Neural cell (in vitro differentiated cells): ENCODE measurements around the gene IL17B. TPM values are rescaled to one million over a fixed set of nuclear protein-coding genes. Genes with fewer than 3 reads are reported as not detected.

Experiments
- H2AFZ ChIP-seq: fragments of 200-600, 300-800 bp; sonication (generic), shearing (Covaris generic); 2 replicates; pipeline ENCODE4 v1.6.0; 2014; ENCODE audit warnings: low read depth, mild to moderate bottlenecking, antibody characterized with exemption, low read length, moderate library complexity
- H3F3A ChIP-seq: fragments of 200-600 bp; shearing (Covaris generic); 2 replicates; pipeline ENCODE4 v1.6.1; 2016; ENCODE audit warnings: mild to moderate bottlenecking, moderate library complexity, mixed read lengths, antibody characterized with exemption, low read length; ENCODE audit not compliant: insufficient read depth, poor library complexity, severe bottlenecking
- H3K27ac ChIP-seq: fragments of 200-600, 300-800 bp; sonication (generic), shearing (Covaris generic); 2 replicates; pipeline ENCODE4 v1.5.1; 2014; ENCODE audit warnings: mild to moderate bottlenecking, low read length, moderate library complexity
- H3K27me3 ChIP-seq: fragments of 300-800, 200-600 bp; sonication (generic), shearing (Covaris generic); 2 replicates; pipeline ENCODE4 v1.6.0; 2014; ENCODE audit warnings: mild to moderate bottlenecking, low read depth, low read length, moderate library complexity; ENCODE audit not compliant: insufficient read depth
- H3K36me3 ChIP-seq: fragments of 300-800, 200-600 bp; sonication (generic), shearing (Covaris generic); 2 replicates; pipeline ENCODE4 v1.5.1; 2014; ENCODE audit warnings: mild to moderate bottlenecking, antibody characterized with exemption, low read length, moderate library complexity; ENCODE audit not compliant: insufficient read depth
- H3K4me2 ChIP-seq: fragments of 300-800, 200-600 bp; sonication (generic), shearing (Covaris generic); 2 replicates; pipeline ENCODE4 v1.6.0; 2014; ENCODE audit warnings: mild to moderate bottlenecking, low read length
- H3K4me3 ChIP-seq: fragments of 300-800, 200-600 bp; sonication (generic), shearing (Covaris generic); 2 replicates; pipeline ENCODE4 v1.5.1; 2014; ENCODE audit warnings: mild to moderate bottlenecking, low read length, moderate library complexity
- H3K79me2 ChIP-seq: fragments of 200-600 bp; shearing (Covaris generic); replicated peaks from 2 replicates; pipeline ENCODE4 v1.6.0; 2014; ENCODE audit warnings: mild to moderate bottlenecking, low read length, moderate library complexity; ENCODE audit not compliant: insufficient read depth
- H3K9ac ChIP-seq: fragments of 300-800, 200-600 bp; sonication (generic), shearing (Covaris generic); 2 replicates; pipeline ENCODE4 v1.6.1; 2016; ENCODE audit warnings: mild to moderate bottlenecking, low read length, mixed read lengths
- H3K9me2 ChIP-seq: fragments of 200-600 bp; shearing (Covaris generic); 2 replicates; pipeline ENCODE4 v1.6.1; 2016; ENCODE audit warnings: mild to moderate bottlenecking, low read length, mixed read lengths; ENCODE audit not compliant: insufficient read depth
- H3K9me3 ChIP-seq: fragments of 200-600, 300-800 bp; sonication (generic), shearing (Covaris generic); 2 replicates; pipeline ENCODE4 v1.6.1; 2016; ENCODE audit warnings: mild to moderate bottlenecking, mixed run types, low read length, moderate library complexity, mixed read lengths
- H4K20me1 ChIP-seq: fragments of 200-600 bp; shearing (Covaris generic); 2 replicates; pipeline ENCODE4 v1.6.1; 2016; ENCODE audit warnings: mild to moderate bottlenecking, mixed run types; ENCODE audit not compliant: insufficient read depth
- CTCF ChIP-seq: fragments of 450-650 bp; IDR thresholded peaks from 2 replicates; pipeline ENCODE4 v1.5.1; 2014; ENCODE audit warnings: antibody characterized with exemption, mild to moderate bottlenecking, moderate library complexity; ENCODE audit not compliant: poor library complexity, severe bottlenecking
- EP300 ChIP-seq: fragments of 450-650 bp; conservative IDR thresholded peaks from 2 replicates; pipeline ENCODE4 v1.6.1; 2014; ENCODE audit warnings: antibody characterized with exemption, mild to moderate bottlenecking, moderate library complexity; ENCODE audit not compliant: poor library complexity, severe bottlenecking
- EZH2 ChIP-seq: fragments of 200-600, 300-800 bp; shearing (Covaris generic), sonication (generic); IDR thresholded peaks from 2 replicates; pipeline ENCODE4 v1.6.1; 2014; ENCODE audit warnings: antibody characterized with exemption, low read length, borderline replicate concordance, mild to moderate bottlenecking; ENCODE audit not compliant: insufficient read depth, poor library complexity, severe bottlenecking
- MXI1 ChIP-seq: fragments of 450-650 bp; conservative IDR thresholded peaks from 2 replicates; pipeline ENCODE4 v1.6.1; 2014; ENCODE audit warnings: antibody characterized with exemption, mild to moderate bottlenecking; ENCODE audit not compliant: poor library complexity, severe bottlenecking
- POLR2AphosphoS5 ChIP-seq: IDR thresholded peaks from 2 replicates; pipeline ENCODE4 v1.6.1; 2012
- RAD21 ChIP-seq: fragments of 450-650 bp; conservative IDR thresholded peaks from 2 replicates; pipeline ENCODE4 v1.6.1; 2014; ENCODE audit warnings: antibody characterized with exemption, mild to moderate bottlenecking, moderate library complexity
- SMC3 ChIP-seq: fragments of 450-650 bp; conservative IDR thresholded peaks from 2 replicates; pipeline ENCODE4 v1.6.1; 2014; ENCODE audit warnings: antibody characterized with exemption, mild to moderate bottlenecking, moderate library complexity; ENCODE audit not compliant: poor library complexity
- TAF1 ChIP-seq: IDR thresholded peaks from 2 replicates; pipeline ENCODE4 v1.6.1; 2012; ENCODE audit warnings: low read depth
- polyA plus RNA-seq: library from polyadenylated mRNA; depleted of rRNA; stranded (reverse); fragments of >200 nt; gene quantifications from 2 replicates; pipeline ENCODE4 v1.2.3, GENCODE V29; 2014
- TF ChIP-seq, protein P1 (sequence below): IDR thresholded peaks from 2 replicates; pipeline ENCODE4 v1.6.1; 2012; ENCODE audit warnings: borderline replicate concordance

Gene IL17B
- polyA plus RNA-seq, 1 donor from 2014 or later, result not detected

GRCh38 chr5:149341876-149342275 is 37.2 kb downstream of the IL17B start:
- H3K4me3 ChIP-seq, result no peak overlapping the region
- TF ChIP-seq POLR2AphosphoS5 (no peak), RAD21 (no peak), TAF1 (no peak), EP300 (no peak), EZH2 (no peak), CTCF (no peak), MXI1 (no peak), SMC3 (no peak)
- TF ChIP-seq, protein P1, sequence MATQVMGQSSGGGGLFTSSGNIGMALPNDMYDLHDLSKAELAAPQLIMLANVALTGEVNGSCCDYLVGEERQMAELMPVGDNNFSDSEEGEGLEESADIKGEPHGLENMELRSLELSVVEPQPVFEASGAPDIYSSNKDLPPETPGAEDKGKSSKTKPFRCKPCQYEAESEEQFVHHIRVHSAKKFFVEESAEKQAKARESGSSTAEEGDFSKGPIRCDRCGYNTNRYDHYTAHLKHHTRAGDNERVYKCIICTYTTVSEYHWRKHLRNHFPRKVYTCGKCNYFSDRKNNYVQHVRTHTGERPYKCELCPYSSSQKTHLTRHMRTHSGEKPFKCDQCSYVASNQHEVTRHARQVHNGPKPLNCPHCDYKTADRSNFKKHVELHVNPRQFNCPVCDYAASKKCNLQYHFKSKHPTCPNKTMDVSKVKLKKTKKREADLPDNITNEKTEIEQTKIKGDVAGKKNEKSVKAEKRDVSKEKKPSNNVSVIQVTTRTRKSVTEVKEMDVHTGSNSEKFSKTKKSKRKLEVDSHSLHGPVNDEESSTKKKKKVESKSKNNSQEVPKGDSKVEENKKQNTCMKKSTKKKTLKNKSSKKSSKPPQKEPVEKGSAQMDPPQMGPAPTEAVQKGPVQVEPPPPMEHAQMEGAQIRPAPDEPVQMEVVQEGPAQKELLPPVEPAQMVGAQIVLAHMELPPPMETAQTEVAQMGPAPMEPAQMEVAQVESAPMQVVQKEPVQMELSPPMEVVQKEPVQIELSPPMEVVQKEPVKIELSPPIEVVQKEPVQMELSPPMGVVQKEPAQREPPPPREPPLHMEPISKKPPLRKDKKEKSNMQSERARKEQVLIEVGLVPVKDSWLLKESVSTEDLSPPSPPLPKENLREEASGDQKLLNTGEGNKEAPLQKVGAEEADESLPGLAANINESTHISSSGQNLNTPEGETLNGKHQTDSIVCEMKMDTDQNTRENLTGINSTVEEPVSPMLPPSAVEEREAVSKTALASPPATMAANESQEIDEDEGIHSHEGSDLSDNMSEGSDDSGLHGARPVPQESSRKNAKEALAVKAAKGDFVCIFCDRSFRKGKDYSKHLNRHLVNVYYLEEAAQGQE, result no peak
- no peaks in the 10 kb centered on the region for H3K9me3 ChIP-seq
- H4K20me1 ChIP-seq, result no peaks in the 10 kb centered on the region
- H3K79me2 ChIP-seq, result peaks cover 10% of the 10 kb centered on the region
- H3K9ac ChIP-seq, result no peak overlapping the region
- H3F3A ChIP-seq, result no peaks in the 10 kb centered on the region
- H3K9me2 ChIP-seq, result no peaks in the 10 kb centered on the region
- H3K4me2 ChIP-seq, result no peak overlapping the region
- no peaks in the 10 kb centered on the region for H3K36me3 ChIP-seq
- no peak overlapping the region for H3K27ac ChIP-seq
- no peaks in the 10 kb centered on the region for H3K27me3 ChIP-seq
- no peak overlapping the region for H2AFZ ChIP-seq

- H3K27me3 ChIP-seq, result no peaks in the 10 kb centered on the region
- H4K20me1 ChIP-seq, result no peaks in the 10 kb centered on the region
- TF ChIP-seq TAF1 (no peak), RAD21 (no peak), POLR2AphosphoS5 (no peak), EP300 (no peak), MXI1 (no peak), SMC3 (no peak), CTCF (no peak), EZH2 (no peak)
- TF ChIP-seq, protein P1, result no peak
- no peaks in the 10 kb centered on the region for H3K9me2 ChIP-seq
- H3K36me3 ChIP-seq, result no peaks in the 10 kb centered on the region
- H3K27ac ChIP-seq, result no peak overlapping the region
- H3K4me3 ChIP-seq, result no peak overlapping the region
- H3K79me2 ChIP-seq, result peaks cover 5% of the 10 kb centered on the region
- no peak overlapping the region for H3K9ac ChIP-seq
- no peak overlapping the region for H2AFZ ChIP-seq
- no peaks in the 10 kb centered on the region for H3K9me3 ChIP-seq
- no peaks in the 10 kb centered on the region for H3F3A ChIP-seq
- no peak overlapping the region for H3K4me2 ChIP-seq
These were observed 38.2 kb downstream of the IL17B start for GRCh38 chr5:149340920-149341319.
